GM21737 (cell line): Measurements from ENCODE around the gene GTF2IRD2.
"Not testable (repeated sequence)": the region's sequence is repeated elsewhere in the genome, so short reads cannot be mapped to it uniquely, and the experiment has no call there.

Experiments used
- ATAC-seq: cut with Tn5 transposase; IDR thresholded peaks from one replicate; pipeline ENCODE4 v1.9.1; 2021; ENCODE audit warnings: mild to moderate bottlenecking, moderate library complexity; ENCODE audit not compliant: unreplicated experiment

GTF2IRD2 gene

GRCh38 chr7:74788369-74789150, 62.8 kb downstream of the GTF2IRD2 start:
- ATAC-seq = peak; percentile 86

GRCh38 chr7:74783595-74783994, 67.8 kb downstream of the GTF2IRD2 start:
- not testable (repeated sequence) for ATAC-seq

GRCh38 chr7:74781746-74782145, 69.7 kb downstream of the GTF2IRD2 start:
- ATAC-seq = not testable (repeated sequence)

- ATAC-seq = not testable (repeated sequence)
Measured at GRCh38 chr7:74779053-74779452, 72.4 kb downstream of the GTF2IRD2 start.

GRCh38 chr7:74775111-74775510, 76.3 kb downstream of the GTF2IRD2 start:
- not testable (repeated sequence) for ATAC-seq

GRCh38 chr7:74773760-74774750, 77.3 kb downstream of the GTF2IRD2 start, which contains the start of gene NCF1:
NCF1 (plus strand) TSS chr7:74774011; CDS start chr7:74774032, 21 bp downstream.
- peak; percentile 80 for ATAC-seq

GRCh38 chr7:74772093-74772492, 79.3 kb downstream of the GTF2IRD2 start:
- ATAC-seq = not testable (repeated sequence)

GRCh38 chr7:74770062-74770461, 81.3 kb downstream of the GTF2IRD2 start:
- not testable (repeated sequence) for ATAC-seq

- not testable (repeated sequence) for ATAC-seq
Measured at GRCh38 chr7:74766991-74767390, 84.4 kb downstream of the GTF2IRD2 start.

GRCh38 chr7:74766509-74766908, 84.9 kb downstream of the GTF2IRD2 start:
- ATAC-seq = not testable (repeated sequence)

- not testable (repeated sequence) for ATAC-seq
Measured at GRCh38 chr7:74765205-74765918, 86.0 kb downstream of the GTF2IRD2 start.

- not testable (repeated sequence) for ATAC-seq
Measured at GRCh38 chr7:74758982-74759381, 92.4 kb downstream of the GTF2IRD2 start.

GRCh38 chr7:74758268-74758667, 93.1 kb downstream of the GTF2IRD2 start:
- not testable (repeated sequence) for ATAC-seq

- not testable (repeated sequence) for ATAC-seq
Measured at GRCh38 chr7:74756673-74757072, 94.7 kb downstream of the GTF2IRD2 start.

GRCh38 chr7:74753921-74754482, 97.4 kb downstream of the GTF2IRD2 start:
- ATAC-seq = not testable (repeated sequence)
